Upper lobe of left lung (tissue), 6 donors: ENCODE measurements around the gene PSORS1C1. TPM values are rescaled to one million over a fixed set of nuclear protein-coding genes. Genes with fewer than 3 reads are reported as not detected.

ENCODE experiments used
- small RNA-seq, 4 donors: library from RNA; depleted of rRNA; stranded (forward); fragments of <200 nt; gene quantifications; one replicate each; pipeline ENCODE3, GENCODE V24; 2016
- total RNA-seq, 6 donors: library from RNA; depleted of rRNA in 4 of 6; stranded (reverse); fragments of >200 nt in 4 of 6; gene quantifications; one replicate each; pipeline versions ENCODE4 v1.1.0 to v1.2.1, GENCODE V29; 2016 to 2021
- donor health status: DM: no; HTN: no; CAD: no; lungs with moderate emphysema.
- donor health status: DM: no; HTN: yes; CAD: no; lungs with severe emphysema.

The PSORS1C1 gene
- total RNA-seq, 6 donors from 2014 or later: 3.2 to 9.4 (median 4.4) TPM

Small RNA genes within 50 kb of the gene (small RNA-seq; reads per million reads assigned to genes)
- gene POLR2LP1: 0 reads per million in 4 donors
- gene RNU6-1133P: 0 reads per million in 4 donors

Other genes with a start within 250 kb of the PSORS1C1 start
- gene DDR1, start 230.3 kb upstream of the PSORS1C1 start, total RNA-seq: 100 to 1,000 TPM in 5 of 6 donors, 10 to 100 TPM in 1; 75.4 to 147 (median 111) TPM
- gene GTF2H4, start 206.6 kb upstream of the PSORS1C1 start, total RNA-seq: 10 to 100 TPM; 10.1 to 47.6 (median 27.6) TPM
- 10 to 100 TPM; 23.0 to 56.6 (median 29.5) TPM for gene VARS2, start 200.6 kb upstream of the PSORS1C1 start, total RNA-seq
- gene SFTA2, start 182.6 kb upstream of the PSORS1C1 start, total RNA-seq: 100 to 1,000 TPM in 5 of 6 donors, 10 to 100 TPM in 1; 80.7 to 511 (median 229) TPM
- 10 to 100 TPM in 2 of 6 donors, 1 to 10 TPM in 4; 1.8 to 38.8 (median 5.0) TPM for gene MUCL3, start 173.8 kb upstream of the PSORS1C1 start, total RNA-seq
- gene MUC21, start 131.1 kb upstream of the PSORS1C1 start, total RNA-seq: 1 to 10 TPM; 2.1 to 5.2 (median 3.6) TPM
- under 1 TPM in 3 of 6 donors, not detected in 3; 0.06 to 0.15 (median 0.07) TPM for gene MUC22, start 104.3 kb upstream of the PSORS1C1 start, total RNA-seq
- not detected for gene C6orf15, start 2.2 kb upstream of the PSORS1C1 start, total RNA-seq
- gene CDSN, start 5.6 kb downstream of the PSORS1C1 start, total RNA-seq: not detected
- not detected for gene PSORS1C2, start 24.3 kb downstream of the PSORS1C1 start, total RNA-seq
- gene CCHCR1, start 43.0 kb downstream of the PSORS1C1 start, total RNA-seq: 10 to 100 TPM in 5 of 6 donors, 1 to 10 TPM in 1; 5.5 to 83.8 (median 19.5) TPM
- 10 to 100 TPM in 1 of 6 donors, 1 to 10 TPM in 5; 4.2 to 10.0 (median 5.3) TPM for gene TCF19, start 43.8 kb downstream of the PSORS1C1 start, total RNA-seq
- 10 to 100 TPM in 2 of 6 donors, 1 to 10 TPM in 4; 4.1 to 13.6 (median 5.7) TPM for gene POU5F1, start 55.9 kb downstream of the PSORS1C1 start, total RNA-seq
- 1,000 to 10,000 TPM in 3 of 6 donors, 100 to 1,000 TPM in 3; 752 to 1,434 (median 1,132) TPM for gene HLA-C, start 157.3 kb downstream of the PSORS1C1 start, total RNA-seq
- 1,000 to 10,000 TPM; 1,716 to 2,968 (median 2,484) TPM for gene HLA-B, start 242.4 kb downstream of the PSORS1C1 start, total RNA-seq